Fibroblast of peridontal ligament (primary cell): ENCODE measurements around the gene RPS2.

Source experiments
- DNase-seq: peaks from one replicate; pipeline ENCODE4 v3.0.0-alpha.2; 2010; ENCODE audit errors: extremely low read depth

The RPS2 gene

GRCh38 chr16:1919327-1919998, 45.2 kb downstream of the RPS2 start:
- no peak for DNase-seq

- no peak for DNase-seq
Measured at GRCh38 chr16:1918351-1919326, 46.0 kb downstream of the RPS2 start, which contains the start of gene HS3ST6. Gene HS3ST6, minus strand, starts transcription at chr16:1918415. Its CDS starts 92 bp downstream, at chr16:1918323.

- no peak for DNase-seq
Measured at GRCh38 chr16:1917665-1918350, 46.8 kb downstream of the RPS2 start.

GRCh38 chr16:1917056-1917664, 47.5 kb downstream of the RPS2 start:
- no peak for DNase-seq

- no peak for DNase-seq
Measured at GRCh38 chr16:1916640-1916990, 48.0 kb downstream of the RPS2 start.

GRCh38 chr16:1915732-1916639, 48.6 kb downstream of the RPS2 start:
- no peak for DNase-seq

- DNase-seq, result no peak
Measured at GRCh38 chr16:1914988-1915387, 49.6 kb downstream of the RPS2 start.

- no peak for DNase-seq
Measured at GRCh38 chr16:1914084-1914608, 50.5 kb downstream of the RPS2 start.

- DNase-seq, result no peak
Measured at GRCh38 chr16:1913327-1914083, 51.1 kb downstream of the RPS2 start.

- no peak for DNase-seq
Measured at GRCh38 chr16:1912215-1912543, 52.4 kb downstream of the RPS2 start.
